Activated CD4-positive, alpha-beta T cell treated with anti-CD3 and anti-CD28 coated beads, Interleukin-2, amount 50 U/mL, for 48 hours (primary cell): ENCODE measurements around the gene FBXO3.
"Not testable (repeated sequence)": the region's sequence is repeated elsewhere in the genome, so short reads cannot be mapped to it uniquely, and the experiment has no call there.

Source experiments
- DNase-seq, 2 experiments: peaks; one replicate each; pipeline ENCODE4 v3.0.0-alpha.2; 2020

FBXO3 gene

GRCh38 chr11:33770236-33770635 lies 4.1 kb downstream of the FBXO3 start:
- no peak for DNase-seq

- DNase-seq: no peak
Observed at GRCh38 chr11:33769542-33769941, 4.8 kb downstream of the FBXO3 start.

GRCh38 chr11:33767624-33768023 lies 6.7 kb downstream of the FBXO3 start:
- DNase-seq: no peak

GRCh38 chr11:33766085-33766484 lies 8.2 kb downstream of the FBXO3 start:
- no peak for DNase-seq

- no peak for DNase-seq
Observed at GRCh38 chr11:33761471-33761870, 12.8 kb downstream of the FBXO3 start.

- no peak for DNase-seq
Observed at GRCh38 chr11:33753304-33753967, 20.9 kb downstream of the FBXO3 start.

- no peak for DNase-seq
Observed at GRCh38 chr11:33751878-33752277, 22.4 kb downstream of the FBXO3 start.

GRCh38 chr11:33747979-33748378 lies 26.3 kb downstream of the FBXO3 start:
- DNase-seq: no peak

GRCh38 chr11:33743291-33743690 lies 31.0 kb downstream of the FBXO3 start:
- no peak for DNase-seq

GRCh38 chr11:33742249-33742851 lies 32.0 kb downstream of the FBXO3 start:
- no peak for DNase-seq

GRCh38 chr11:33741806-33742205 lies 32.5 kb downstream of the FBXO3 start:
- DNase-seq: no peak

GRCh38 chr11:33737362-33737821 lies 36.9 kb downstream of the FBXO3 start:
- no peak for DNase-seq

- DNase-seq: peak; percentile 93 to 95
Observed at GRCh38 chr11:33736148-33736812, 38.0 kb downstream of the FBXO3 start, which contains the start of gene CD59. Gene CD59, minus strand, starts transcription at chr11:33736423. Its CDS starts 13,978 bp downstream, at chr11:33722445.

GRCh38 chr11:33735271-33736147 lies 38.8 kb downstream of the FBXO3 start:
- DNase-seq: peak; percentile 46 to 59

- no peak for DNase-seq
Observed at GRCh38 chr11:33734441-33735270, 39.7 kb downstream of the FBXO3 start.

- DNase-seq: no peak
Observed at GRCh38 chr11:33733980-33734379, 40.3 kb downstream of the FBXO3 start.

GRCh38 chr11:33731723-33732531 lies 42.4 kb downstream of the FBXO3 start:
- peak; percentile 38 to 57 for DNase-seq

GRCh38 chr11:33730716-33731115 lies 43.6 kb downstream of the FBXO3 start:
- DNase-seq: no peak

- DNase-seq: not testable (repeated sequence)
Observed at GRCh38 chr11:33729072-33729664, 45.2 kb downstream of the FBXO3 start.

GRCh38 chr11:33727539-33727938 lies 46.8 kb downstream of the FBXO3 start:
- not testable (repeated sequence) for DNase-seq

- DNase-seq: no peak
Observed at GRCh38 chr11:33725496-33725895, 48.8 kb downstream of the FBXO3 start.
